ENCODE measurements around the gene SBF1. TPM values are rescaled to one million over a fixed set of nuclear protein-coding genes. Genes with fewer than 3 reads are reported as not detected.

The SBF1 gene
- total RNA-seq, 4 donors from 2014 or later: 92.5 to 137 (median 115) TPM

GRCh38 chr22:50483977-50484853, 9.4 kb upstream of the SBF1 start:
- Histone ChIP-seq H3K27ac (no peak overlapping the region), H3K4me3 (no peak overlapping the region), H3K4me1 (peaks cover 15% of the 10 kb centered on the region), H3K27me3 (peaks cover 71% of the 10 kb centered on the region), H3K9me3 (no peaks in the 10 kb centered on the region), H3K36me3 (no peaks in the 10 kb centered on the region)
- 95% methylated on average over 11 of the region's 31 CpGs for WGBS
- DNase-seq (ENCODE audit: low spot score in 2 of 2): no peak
- TF ChIP-seq CTCF (IDR thresholded peaks at IDR 0.05): no peak
- TF ChIP-seq POLR2A (IDR thresholded peaks at IDR 0.05): no peak
- no peak for TF ChIP-seq POLR2AphosphoS5 (IDR thresholded peaks at IDR 0.05)
- no peak for TF ChIP-seq EP300 (IDR thresholded peaks at IDR 0.05)

- Histone ChIP-seq H3K9me3 (no peaks in the 10 kb centered on the region), H3K27ac (no peak overlapping the region), H3K27me3 (peaks cover 71% of the 10 kb centered on the region), H3K36me3 (no peaks in the 10 kb centered on the region), H3K4me3 (no peak overlapping the region), H3K4me1 (peaks cover 15% of the 10 kb centered on the region)
- DNase-seq (ENCODE audit: low spot score in 2 of 2): no peak
- no peak for TF ChIP-seq POLR2AphosphoS5 (IDR thresholded peaks at IDR 0.05)
- TF ChIP-seq POLR2A (IDR thresholded peaks at IDR 0.05): no peak
- TF ChIP-seq EP300 (IDR thresholded peaks at IDR 0.05): no peak
- no peak for TF ChIP-seq CTCF (IDR thresholded peaks at IDR 0.05)
- 100% methylated on average over 4 of the region's 8 CpGs for WGBS
These were observed 8.7 kb upstream of the SBF1 start for GRCh38 chr22:50483556-50483955.

- Histone ChIP-seq H3K27me3 (peaks cover 66% of the 10 kb centered on the region), H3K27ac (no peak overlapping the region), H3K9me3 (no peaks in the 10 kb centered on the region), H3K4me1 (peaks cover 15% of the 10 kb centered on the region), H3K4me3 (no peak overlapping the region), H3K36me3 (no peaks in the 10 kb centered on the region)
- WGBS: 80% methylated on average over 5 of the region's 10 CpGs
- TF ChIP-seq POLR2A (IDR thresholded peaks at IDR 0.05) (no peak), CTCF (IDR thresholded peaks at IDR 0.05) (no peak), POLR2AphosphoS5 (IDR thresholded peaks at IDR 0.05) (no peak)
- DNase-seq (ENCODE audit: low spot score in 2 of 2): no peak
These were observed 8.3 kb upstream of the SBF1 start for GRCh38 chr22:50483106-50483505.

GRCh38 chr22:50482107-50483074, 7.6 kb upstream of the SBF1 start:
- no peak for DNase-seq (ENCODE audit: low spot score in 2 of 2)
- no peak overlapping the region for H3K27ac ChIP-seq
- H3K4me3 ChIP-seq: peak overlapping the region; percentile 54
- H3K4me1 ChIP-seq: peaks cover 15% of the 10 kb centered on the region
- H3K9me3 ChIP-seq: no peaks in the 10 kb centered on the region
- no peak for TF ChIP-seq POLR2AphosphoS5 (IDR thresholded peaks at IDR 0.05)
- TF ChIP-seq EP300 (IDR thresholded peaks at IDR 0.05): no peak
- TF ChIP-seq CTCF (IDR thresholded peaks at IDR 0.05): no peak
- no peak for TF ChIP-seq POLR2A (IDR thresholded peaks at IDR 0.05)
- peaks cover 61% of the 10 kb centered on the region for H3K27me3 ChIP-seq
- WGBS: no CpG with 5 or more reads among the region's 35 CpGs
- H3K36me3 ChIP-seq: no peaks in the 10 kb centered on the region
